Hematopoietic multipotent progenitor cell treated with erythropoietin and hydrocortisone succinate and interleukin-3 and kit ligand, for 6 days (in vitro differentiated cells): ENCODE results near the gene MYO1B.

ENCODE experiments used
- DNase-seq: peaks from one replicate; pipeline ENCODE4 v3.0.0-alpha.2; 2015

MYO1B gene

DNA sequence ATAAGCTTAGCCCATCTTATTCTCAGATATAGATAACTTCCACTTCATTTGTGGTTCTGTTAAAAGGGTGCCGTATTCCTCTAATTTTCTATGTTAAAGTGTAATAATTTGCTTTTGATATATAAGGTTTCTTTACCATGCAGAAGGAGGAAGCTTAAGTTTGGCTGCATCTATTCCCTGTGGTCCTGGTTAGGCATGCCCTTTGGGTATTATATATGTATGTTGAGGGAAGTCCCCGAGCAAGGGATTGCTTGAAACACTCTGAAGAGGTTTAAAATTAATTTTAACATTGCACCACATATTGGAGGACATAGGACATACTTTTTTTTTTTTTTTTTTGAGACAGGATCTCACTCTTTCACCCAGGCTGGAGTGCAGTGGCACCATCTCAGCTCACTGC, 16.9 kb upstream of the MYO1B start:
- no peak for DNase-seq

DNA sequence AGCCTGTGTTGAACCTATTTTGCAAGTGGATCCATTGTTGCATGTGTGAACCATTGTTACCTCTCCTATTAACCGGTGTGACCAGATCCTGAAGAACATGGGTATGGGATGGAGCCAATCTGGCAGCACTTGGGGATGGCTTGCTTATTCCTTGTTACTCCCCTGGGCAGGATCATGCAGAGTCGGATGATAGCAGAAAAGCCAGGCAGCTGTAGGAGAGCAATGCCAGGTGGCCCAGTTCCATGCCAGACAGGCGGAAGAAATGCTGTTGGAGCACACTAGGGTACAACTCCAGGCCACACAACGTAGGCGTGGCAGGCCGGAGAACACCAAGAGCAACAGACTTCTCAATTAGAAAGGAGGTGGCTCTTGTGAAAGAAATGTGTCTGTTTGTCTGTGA, 16.3 kb upstream of the MYO1B start:
- no peak for DNase-seq

DNA sequence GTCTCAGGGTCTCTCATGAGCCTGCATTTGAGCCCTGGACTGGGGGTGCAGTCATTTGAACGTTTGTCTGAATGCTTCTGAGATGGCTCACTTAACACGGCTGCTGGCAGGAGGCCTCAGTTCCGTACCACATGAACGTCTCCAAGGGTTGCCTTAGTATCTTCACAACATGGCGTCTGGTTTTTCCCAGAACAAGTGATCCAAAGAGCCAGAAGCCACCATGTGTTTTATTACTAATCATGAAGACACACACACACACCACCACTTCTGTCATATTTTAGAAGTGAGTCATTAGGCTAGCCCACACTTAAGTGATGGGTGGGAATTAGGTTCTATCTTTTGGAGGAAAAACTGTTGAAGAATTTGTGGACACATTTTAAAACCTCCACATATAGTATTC, 15.0 kb upstream of the MYO1B start:
- DNase-seq = no peak

DNA sequence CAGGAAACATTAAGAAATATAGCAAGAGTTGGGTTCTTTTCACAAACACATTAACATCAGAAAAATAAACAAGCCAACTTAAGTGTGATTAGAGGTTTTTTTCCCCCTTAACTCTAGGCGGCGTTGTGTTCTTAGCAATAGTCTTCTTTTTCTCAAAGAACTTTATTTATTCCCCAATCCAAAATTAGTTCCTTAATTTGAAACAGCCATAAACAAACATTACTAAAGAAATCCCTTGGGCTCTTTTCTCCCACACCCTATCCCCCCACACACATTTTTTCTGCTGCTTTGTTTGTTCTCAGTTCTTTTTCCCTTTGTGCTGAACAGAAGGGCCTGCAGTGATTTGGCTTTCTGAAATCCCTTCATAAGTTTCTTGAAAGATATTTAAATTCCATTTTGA, 13.2 kb upstream of the MYO1B start:
- peak; percentile 13 for DNase-seq

DNA sequence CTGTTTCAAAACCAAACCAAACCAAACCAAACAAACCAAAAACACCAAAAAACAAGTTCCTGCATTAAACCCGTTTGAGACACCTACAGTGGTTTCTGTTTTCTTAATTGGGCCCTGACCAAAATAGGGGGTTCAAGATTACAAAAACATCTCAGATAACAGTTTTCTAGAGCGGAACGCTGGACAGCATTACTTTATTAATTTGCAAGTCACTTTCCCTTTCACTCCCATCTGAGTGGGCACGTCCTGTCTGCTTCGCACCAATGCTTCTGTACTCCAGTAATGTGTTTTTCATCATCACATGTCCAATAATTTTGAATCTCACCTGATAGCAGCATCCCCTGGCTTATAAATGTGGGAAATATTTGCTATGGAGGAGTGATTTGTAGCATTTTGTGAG, 11.7 kb upstream of the MYO1B start:
- no peak for DNase-seq

DNA sequence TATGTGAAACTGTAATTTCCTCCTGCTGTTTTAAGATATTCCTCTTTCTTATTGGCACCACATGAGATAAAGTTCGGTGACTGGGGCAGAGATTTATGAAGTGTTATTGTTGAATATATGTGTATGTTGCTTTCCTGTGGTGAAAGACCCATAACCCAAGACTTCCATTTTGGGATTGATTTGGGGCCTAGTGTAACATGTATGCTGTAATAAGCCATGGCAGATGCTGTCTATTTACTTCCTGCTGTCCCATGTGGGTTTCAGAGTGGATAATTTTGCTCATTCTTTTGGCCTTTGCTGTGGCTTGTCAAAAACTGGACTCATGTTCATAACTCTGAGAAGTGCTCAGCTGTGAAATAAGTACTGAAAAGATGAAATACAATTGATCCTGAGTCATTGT, 10.8 kb upstream of the MYO1B start:
- DNase-seq = no peak

DNA sequence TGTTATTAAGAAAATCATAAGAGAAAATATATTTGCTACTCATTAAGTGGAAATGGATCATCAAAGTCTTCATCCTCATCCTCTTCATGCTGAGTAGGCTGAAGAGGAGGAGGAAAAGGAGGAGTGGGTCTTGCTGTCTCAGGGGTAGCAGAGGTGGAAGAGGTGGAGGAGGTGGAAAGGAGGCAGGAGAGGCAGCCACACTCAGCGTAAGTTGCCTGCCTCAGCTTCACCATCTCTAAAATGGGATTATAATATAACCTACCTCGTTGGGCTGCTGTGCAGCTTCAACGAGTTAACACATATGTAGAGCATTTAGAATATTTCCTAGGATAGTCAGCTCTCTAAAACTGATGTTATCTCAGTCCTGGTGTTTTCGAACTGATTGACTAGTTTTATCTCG, 4.3 kb upstream of the MYO1B start:
- DNase-seq = no peak

DNA sequence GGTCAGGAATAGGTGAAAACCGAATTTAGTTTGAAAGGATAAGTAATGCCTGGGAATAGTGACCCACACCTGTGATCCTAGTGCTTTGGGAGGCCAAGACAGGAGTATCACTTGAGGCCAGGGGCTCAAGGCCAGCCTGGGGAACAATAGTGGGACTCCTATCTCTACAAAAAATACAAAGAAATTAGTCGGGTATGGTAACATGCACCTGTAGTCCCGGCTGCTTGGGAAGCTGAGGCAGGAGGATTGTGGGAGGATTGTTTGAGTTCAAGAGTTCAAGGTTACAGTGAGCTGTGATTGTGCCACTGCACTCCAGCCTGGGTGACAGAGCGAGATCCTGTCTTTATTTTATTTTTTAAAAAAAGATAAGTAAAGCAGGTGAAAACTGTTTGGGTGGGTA, 3.8 kb upstream of the MYO1B start:
- no peak for DNase-seq

DNA sequence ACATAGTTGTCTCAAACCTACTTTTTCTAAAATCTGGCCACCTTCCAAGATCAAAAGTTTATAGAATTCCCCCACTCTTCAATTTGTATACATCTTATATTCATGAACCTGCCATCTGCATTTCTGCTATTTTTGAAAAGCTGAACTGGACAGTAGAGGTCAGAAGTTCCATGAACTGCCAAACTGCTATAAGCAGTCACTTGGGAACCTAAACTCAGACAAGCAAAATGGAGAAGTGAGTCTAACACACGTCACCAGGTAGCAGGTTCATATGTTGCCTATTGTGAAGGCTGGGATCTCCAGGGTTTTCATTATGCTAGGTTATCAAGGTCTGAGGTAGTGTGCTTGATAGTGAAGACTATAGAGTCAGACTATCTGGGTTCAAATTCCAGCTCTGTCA, 2.0 kb upstream of the MYO1B start:
- no peak for DNase-seq

DNA sequence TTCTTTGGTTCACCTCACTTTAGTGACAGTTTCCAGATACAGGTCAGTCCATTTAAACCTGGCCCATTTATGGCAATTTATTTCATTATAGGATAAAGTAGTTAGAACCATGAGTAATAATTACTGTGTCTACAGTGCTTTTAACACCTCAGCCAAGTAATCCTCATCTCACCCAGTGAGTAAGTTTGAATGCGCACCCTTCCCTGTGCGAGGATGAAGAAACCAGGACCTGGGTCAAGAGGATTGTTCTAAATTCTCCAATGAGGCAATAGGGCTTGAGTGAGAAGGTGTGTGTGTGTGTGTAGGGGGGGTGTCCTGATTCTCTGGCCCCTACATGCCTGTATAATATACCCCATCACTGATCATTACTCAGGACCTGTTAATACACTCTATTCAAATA, 854 bp upstream of the MYO1B start:
- no peak for DNase-seq

DNA sequence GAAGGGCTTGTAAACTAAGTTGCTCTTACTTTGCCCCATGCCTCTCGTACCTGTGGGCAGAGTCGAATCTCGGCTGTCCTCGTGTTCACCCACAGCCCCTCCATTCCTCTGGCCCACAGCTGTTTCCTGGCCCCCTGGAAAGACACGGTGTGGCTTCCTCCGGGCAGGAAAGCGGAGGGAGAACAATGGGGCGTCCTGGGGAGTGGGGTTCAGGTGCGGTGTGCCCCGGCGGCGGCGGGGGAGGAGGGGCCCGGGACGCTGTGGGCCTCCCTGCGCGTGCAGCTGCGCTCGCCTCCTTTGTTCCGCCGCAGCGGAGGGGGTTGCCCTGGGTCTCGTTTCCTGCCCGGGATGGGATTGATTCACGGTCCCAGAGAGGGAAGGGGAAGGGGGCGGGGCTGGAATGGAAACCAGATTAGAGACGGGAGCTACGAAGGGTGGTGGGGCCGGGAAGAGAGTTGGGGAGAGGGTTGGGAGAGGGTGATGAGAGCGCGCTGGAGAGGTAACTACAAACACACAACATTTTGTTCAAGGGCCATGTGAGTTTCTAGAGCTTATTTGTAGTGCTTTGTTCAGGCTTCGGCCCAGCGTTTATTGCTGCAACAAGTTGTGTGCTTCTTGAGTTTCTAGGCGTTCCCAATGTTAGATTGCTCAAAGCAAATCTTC, 796 bp downstream of the MYO1B start:
- no peak for DNase-seq

DNA sequence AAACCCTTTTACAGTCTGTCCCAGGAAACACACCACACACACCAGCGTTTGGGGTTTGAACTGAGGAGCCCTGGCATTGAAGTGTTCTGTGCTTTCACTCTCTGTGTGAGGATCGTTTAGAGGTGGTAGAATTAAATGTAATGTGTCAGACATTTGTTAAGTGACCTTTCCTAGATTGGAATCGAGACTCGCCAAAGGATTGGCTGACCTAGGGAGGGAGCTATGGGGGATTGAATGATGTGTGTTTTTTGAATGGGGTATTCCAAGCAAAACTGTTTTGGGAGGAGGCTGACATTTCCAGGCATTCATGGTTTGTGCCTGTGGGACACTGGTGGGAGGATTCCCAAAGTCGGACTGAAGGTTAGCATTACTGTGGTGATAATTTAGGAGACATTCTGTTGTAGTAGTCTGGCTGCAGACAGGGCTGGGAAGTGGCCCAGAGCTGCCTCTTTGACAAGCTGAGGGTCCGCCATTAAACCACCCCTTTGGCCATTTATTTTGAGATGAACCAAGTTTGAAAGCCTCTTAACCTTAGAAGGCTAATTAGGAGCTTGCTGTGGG, 1.7 kb downstream of the MYO1B start:
- no peak for DNase-seq

DNA sequence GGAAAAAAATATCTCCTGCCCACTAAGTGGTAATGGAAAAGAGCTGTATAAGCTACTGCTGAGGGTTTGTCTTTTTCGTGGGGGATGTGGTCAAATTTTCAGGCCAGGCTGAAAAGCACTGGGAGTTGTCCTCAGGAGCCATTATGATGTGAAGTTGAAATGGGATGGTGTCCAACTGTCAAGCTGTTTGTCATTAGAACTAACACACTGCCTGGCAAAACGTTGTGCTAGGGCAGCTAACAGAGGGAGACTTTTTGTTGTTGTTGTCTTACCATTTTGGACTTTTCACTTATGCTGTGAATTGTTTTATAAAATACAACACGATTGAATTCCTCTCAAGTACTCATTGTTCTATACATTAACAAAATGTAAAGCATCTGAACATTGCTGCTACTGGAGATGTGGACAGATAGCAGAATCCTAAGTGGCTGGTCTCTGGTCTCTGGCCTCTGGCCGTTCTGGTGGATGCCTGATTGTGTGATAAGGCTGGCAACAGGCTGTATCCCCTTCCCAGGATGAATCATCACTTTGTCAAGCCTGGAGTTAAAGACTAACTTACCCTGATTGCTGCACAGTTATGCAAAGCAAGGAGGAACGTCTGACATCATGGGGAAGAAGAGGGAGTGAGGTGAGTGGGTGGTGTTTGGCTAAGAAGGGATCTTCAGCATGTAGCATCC, 2.3 kb downstream of the MYO1B start:
- DNase-seq = no peak

DNA sequence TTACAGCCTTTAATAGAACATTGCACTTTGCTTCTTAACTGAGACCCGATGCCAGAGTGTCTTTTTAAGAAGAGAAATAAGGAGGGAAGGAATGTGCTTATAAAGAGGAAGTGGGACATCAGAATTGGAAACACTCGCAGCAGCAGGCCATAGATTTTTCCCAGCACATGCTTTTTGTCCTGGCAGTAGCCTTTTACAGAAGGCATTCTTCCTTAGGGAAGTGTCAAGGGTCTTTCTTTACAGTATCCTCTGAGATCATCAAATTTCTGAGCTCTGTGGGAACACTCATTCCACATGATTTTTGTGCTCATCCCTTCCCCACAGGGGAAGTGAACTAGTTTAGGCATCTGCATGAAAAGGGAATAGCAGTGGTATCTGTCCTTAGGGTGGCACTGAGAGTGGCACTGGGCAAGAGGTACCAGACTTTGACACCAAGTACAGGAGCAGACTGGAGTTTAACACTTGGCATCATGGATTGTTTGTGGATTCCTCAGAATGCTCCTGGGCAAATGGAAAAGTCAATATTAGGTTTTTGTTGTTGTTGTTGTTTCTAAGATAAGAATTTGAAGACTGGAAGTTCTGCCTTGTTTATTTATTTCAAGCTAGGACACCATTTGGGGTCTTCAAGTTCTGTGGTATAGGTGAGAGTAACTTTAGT, 4.1 kb downstream of the MYO1B start:
- DNase-seq = no peak

DNA sequence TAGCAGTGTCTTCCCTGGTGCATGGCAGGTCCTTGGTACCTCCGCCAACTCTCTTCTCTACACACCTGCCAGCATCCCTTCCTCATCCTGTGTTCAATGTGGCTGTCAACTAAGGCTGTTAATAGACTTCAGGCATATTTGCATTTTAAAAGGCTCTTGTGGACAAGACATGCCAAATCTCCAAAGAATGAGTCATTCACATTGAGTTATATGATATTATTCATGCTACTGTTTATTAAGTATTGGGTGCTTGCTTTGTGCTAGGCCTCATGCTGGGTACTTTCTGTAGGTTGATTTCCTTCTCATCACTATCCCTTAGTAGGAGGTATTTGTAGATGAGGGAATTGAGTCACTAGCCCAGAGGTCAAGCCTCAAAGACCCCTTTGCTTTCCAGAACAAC, 5.2 kb downstream of the MYO1B start:
- DNase-seq = no peak

DNA sequence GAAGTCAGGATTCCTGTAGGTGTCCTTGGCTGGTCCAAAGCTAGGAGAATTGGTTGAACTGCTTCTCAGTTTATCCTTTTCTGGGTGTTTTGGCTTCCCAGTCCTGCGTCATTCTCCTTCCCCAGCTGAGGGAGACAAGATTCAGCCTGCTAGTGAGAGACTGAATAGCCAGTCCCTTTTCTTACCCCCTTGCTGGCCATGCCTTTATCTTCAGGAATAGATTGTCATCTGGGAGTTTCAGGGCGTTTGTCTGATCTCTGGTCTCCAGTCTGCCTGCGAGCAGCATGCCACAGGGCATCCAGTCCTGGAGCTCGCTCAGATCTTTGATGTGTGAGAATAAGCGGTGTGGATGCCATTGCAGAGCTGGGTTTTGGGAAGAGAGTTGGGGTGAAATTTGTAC, 5.8 kb downstream of the MYO1B start:
- DNase-seq = no peak

DNA sequence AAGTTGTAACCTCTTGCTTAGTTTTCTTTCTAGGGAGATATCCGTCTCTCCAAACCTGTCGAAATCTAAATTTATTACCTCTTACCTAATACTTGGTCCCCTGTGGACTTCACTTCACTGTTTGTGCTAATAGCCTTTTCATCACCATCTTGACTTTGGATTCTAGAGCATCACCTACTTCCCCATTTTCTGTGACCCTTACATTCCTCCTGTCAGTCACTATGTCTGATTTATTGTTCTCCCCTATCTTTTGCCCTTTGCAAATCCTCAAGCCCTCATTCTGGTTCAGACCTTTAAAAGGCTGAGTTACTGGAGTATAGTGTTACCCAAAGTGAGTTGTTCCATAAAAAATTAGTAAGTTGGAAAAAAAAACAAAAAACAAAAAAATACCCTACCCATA, 7.5 kb downstream of the MYO1B start:
- no peak for DNase-seq

DNA sequence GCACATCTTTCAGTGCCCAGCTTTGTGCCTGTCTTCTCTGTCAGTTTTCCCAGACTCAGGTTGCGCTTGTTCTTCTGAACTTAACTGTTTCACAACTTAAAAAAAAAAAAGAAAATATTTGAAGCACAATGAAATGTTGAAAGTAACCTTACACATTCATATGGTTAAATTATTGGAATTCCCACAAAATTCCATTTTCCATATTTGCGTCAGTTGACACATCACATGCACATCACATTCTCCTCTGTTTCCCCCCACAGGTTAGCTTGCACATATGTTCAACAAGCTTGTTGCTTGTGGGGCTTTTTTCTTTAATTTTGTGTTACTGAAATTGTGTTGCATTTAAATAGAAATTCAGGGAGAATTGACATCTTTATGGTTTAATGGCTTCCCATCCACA, 8.3 kb downstream of the MYO1B start:
- no peak for DNase-seq

DNA sequence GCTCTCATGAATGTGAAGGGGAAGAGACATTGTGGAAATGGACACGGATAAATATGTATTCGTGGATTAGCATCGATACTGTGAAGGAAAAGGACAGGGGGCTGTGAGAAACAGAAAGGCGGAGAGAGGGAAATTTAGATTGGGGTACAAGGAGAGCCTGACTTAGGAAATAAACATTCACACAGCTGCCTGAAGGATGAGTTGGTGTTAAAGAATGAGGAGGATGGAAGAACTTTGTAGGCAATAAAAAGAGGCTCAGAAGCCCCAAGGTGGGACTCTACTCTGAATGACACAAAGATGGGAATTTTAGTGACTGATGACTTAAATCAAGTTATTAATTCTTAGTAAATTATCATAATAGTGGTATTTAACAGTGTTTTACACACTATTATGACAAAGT, 10.1 kb downstream of the MYO1B start:
- DNase-seq = no peak

DNA sequence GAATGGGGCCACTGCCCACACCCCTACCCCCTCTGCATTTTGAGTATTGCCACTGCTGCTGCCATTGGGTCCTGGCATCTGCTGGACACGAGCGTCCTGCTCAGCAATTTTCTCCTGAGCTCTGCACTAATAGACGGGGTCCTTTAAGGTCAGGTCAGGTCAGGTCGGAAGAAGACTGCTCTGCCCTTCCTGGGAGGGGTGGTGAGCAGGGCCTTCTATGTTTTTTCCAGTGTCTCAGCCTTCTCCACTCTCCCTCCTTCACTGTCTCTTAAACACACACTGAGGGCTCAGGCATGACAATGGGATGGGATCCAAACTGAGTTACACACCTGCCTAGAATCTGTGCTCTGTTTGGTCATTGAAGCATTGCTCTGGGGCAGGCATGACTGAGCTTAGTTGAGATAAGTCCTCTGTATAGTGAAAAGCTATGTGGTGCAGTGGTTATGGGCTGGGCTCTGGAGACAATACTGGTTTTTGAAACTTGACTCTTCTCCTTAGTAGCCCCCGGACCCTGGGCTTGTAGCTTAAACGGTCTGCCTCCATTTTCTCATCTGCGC, 10.6 kb downstream of the MYO1B start:
- no peak for DNase-seq

DNA sequence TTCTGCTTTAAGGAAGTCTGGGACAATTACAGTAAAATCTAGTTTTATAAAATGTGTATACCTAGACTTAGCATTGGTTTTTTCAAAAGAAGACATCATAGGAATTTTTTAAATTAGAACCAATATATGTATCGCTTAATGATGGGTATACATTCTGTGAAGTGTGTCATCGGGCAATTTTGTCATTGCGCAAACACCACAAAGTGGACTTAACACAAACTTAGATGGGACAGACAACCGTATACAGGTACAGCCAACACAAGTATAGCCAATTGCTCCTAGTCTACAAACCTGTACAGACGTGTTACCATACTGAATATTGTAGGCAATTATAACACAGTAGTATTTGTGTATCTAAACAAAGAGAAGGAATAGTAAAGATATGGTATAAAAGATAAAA, 12.7 kb downstream of the MYO1B start:
- DNase-seq = no peak

DNA sequence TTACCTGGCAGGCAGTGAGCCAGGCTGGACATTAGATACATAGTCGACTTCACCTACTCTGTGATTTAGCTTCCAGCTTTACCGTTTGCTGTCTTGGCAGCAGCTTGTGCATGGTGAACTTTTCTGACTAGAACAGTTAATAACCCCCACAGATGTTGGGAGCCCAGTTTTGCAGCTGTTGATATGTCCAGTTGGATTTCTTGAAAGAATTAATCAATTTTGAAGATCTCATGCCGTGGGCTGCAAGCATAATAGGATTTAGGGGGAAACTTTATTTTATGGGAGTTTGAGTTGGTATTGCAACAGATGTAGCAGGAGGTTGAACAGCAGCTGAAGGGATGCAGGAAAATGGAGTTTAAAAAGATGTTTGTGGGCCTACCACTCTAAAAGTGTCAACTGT, 13.8 kb downstream of the MYO1B start:
- no peak for DNase-seq

DNA sequence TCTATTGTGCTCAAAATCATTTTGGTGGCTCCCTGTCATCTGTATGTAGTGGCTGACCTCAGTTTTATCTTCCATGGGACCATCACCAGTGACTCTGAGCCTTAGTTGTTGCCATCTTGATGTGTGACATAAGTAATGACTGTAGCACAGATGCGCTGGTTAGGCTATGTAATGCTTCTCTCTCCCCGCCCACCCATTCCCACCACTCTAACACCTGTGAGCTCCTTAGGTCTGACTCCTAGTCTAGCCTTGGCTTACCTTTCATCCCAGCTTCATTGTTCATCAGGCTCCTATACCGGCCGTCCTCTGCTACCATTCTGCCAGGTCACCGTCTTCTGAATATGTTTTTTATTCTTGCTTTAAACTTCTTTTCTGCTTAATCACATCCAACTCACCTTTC, 17.2 kb downstream of the MYO1B start:
- DNase-seq = no peak

DNA sequence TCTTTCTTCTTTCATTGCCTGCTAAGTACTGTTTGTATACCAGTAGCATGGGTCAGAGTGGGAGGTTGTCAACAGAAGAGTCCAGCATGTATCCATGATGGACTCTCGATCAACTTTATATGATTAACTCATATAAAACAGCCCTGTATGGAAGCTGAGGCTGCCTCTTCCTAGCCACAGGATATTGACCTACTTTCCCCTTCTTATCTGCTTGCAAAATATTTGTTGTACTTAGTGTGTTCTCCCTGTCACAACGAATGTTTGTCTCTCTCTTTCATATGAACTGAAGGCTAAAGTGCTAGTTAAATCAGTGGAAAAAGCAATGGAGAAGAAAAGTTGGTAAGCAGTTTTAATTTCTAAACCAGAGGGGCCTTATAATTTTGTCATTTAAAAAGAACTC, 17.8 kb downstream of the MYO1B start:
- DNase-seq = no peak
